ENCODE results near the gene EVI5. TPM values are rescaled to one million over a fixed set of nuclear protein-coding genes. Genes with fewer than 3 reads are reported as not detected.
A peak's percentile ranks its signal among the peaks of the same experiment; 100 is the strongest.

Gene EVI5
- total RNA-seq, 4 donors from 2014 or later, result 37.7 to 59.7 (median 41.7) TPM

GRCh38 chr1:92831762-92832536, 47.0 kb upstream of the EVI5 start, which contains the start of gene RPL5:
TSS of gene RPL5 (plus strand) at chr1:92832040. CDS start at chr1:92832115, 75 bp downstream.
- Histone ChIP-seq H3K27ac (peak within 1 kb of the TSS; percentile 71 to 98 (median 91)), H3K9me3 (no peaks in the 10 kb centered on the region), H3K4me3 (replicated peaks in 1 of 3) (peak within 1 kb of the TSS; percentile 44 to 89 (median 53)), H3K27me3 (no peaks in the 10 kb centered on the region), H3K36me3 (peaks cover 17 to 26% of the 10 kb centered on the region in 2 donors), H3K4me1 (peaks cover 14 to 16% of the 10 kb centered on the region in 2 donors)
- 0 to 1% methylated on average over 44 to 46 of the region's 57 CpGs for WGBS, 2 donors
- intact Hi-C loops (cut with DNase I), result no loop called here
- peak; percentile 79 to 96 for TF ChIP-seq POLR2A (IDR thresholded peaks at IDR 0.05)
- peak; percentile 76 to 98 (median 90) for TF ChIP-seq CTCF (IDR thresholded peaks at IDR 0.05)
- peak; percentile 96 to 97 for DNase-seq

GRCh38 chr1:92831368-92831761, 46.5 kb upstream of the EVI5 start:
- peaks cover 11 to 20% of the 10 kb centered on the region in 2 donors for H3K36me3 ChIP-seq
- no peaks in the 10 kb centered on the region for H3K9me3 ChIP-seq
- no peaks in the 10 kb centered on the region for H3K27me3 ChIP-seq
- peak in 1 of 2 donors; percentile 26 for DNase-seq
- H3K4me1 ChIP-seq, result peaks cover 14 to 16% of the 10 kb centered on the region in 2 donors
- intact Hi-C loops (cut with DNase I), result no loop called here
- no peak overlapping the region for H3K27ac ChIP-seq
- no peak for TF ChIP-seq POLR2A (IDR thresholded peaks at IDR 0.05)
- no peak for TF ChIP-seq CTCF (IDR thresholded peaks at IDR 0.05)
- H3K4me3 ChIP-seq (replicated peaks in 1 of 3), result no peak overlapping the region
- 48 to 59% methylated on average over 4 of the region's 4 CpGs for WGBS, 2 donors

- no peaks in the 10 kb centered on the region for H3K36me3 ChIP-seq
- intact Hi-C loops (cut with DNase I), result no loop called here
- H3K4me3 ChIP-seq (replicated peaks in 1 of 3), result no peak overlapping the region
- DNase-seq, result no peak
- no peaks in the 10 kb centered on the region for H3K9me3 ChIP-seq
- H3K4me1 ChIP-seq, result no peaks in the 10 kb centered on the region
- H3K27me3 ChIP-seq, result no peaks in the 10 kb centered on the region
- TF ChIP-seq POLR2A (IDR thresholded peaks at IDR 0.05) (no peak), CTCF (IDR thresholded peaks at IDR 0.05) (no peak)
- WGBS, 2 donors, result 81% methylated on average over 5 of the region's 6 CpGs; no CpG with 5 or more reads in 1 of the 2 donors
- H3K27ac ChIP-seq, result no peak overlapping the region
Observed at GRCh38 chr1:92826792-92827191, 41.9 kb upstream of the EVI5 start.

GRCh38 chr1:92822879-92823278, 38.0 kb upstream of the EVI5 start:
- no peak overlapping the region for H3K27ac ChIP-seq
- no peak overlapping the region for H3K4me3 ChIP-seq (replicated peaks in 1 of 3)
- TF ChIP-seq POLR2A (IDR thresholded peaks at IDR 0.05), result no peak
- TF ChIP-seq CTCF (IDR thresholded peaks at IDR 0.05), result no peak
- H3K36me3 ChIP-seq, result no peaks in the 10 kb centered on the region
- 79 to 85% methylated on average over 3 of the region's 3 CpGs for WGBS, 2 donors
- no peaks in the 10 kb centered on the region for H3K9me3 ChIP-seq
- H3K4me1 ChIP-seq, result peaks cover 4 to 5% of the 10 kb centered on the region in 2 donors
- DNase-seq, result no peak
- H3K27me3 ChIP-seq, result no peaks in the 10 kb centered on the region
- intact Hi-C loops (cut with DNase I), result no loop called here

- peaks cover 9 to 16% of the 10 kb centered on the region in 2 donors for H3K4me1 ChIP-seq
- no peak for TF ChIP-seq CTCF (IDR thresholded peaks at IDR 0.05)
- TF ChIP-seq POLR2A (IDR thresholded peaks at IDR 0.05), result no peak
- 51 to 69% methylated on average over 3 of the region's 3 CpGs for WGBS, 2 donors
- H3K9me3 ChIP-seq, result no peaks in the 10 kb centered on the region
- H3K4me3 ChIP-seq (replicated peaks in 1 of 3), result no peak overlapping the region
- no peak for DNase-seq
- intact Hi-C loops (cut with DNase I), result no loop called here
- no peaks in the 10 kb centered on the region for H3K36me3 ChIP-seq
- no peak overlapping the region for H3K27ac ChIP-seq
- no peaks in the 10 kb centered on the region for H3K27me3 ChIP-seq
Observed at GRCh38 chr1:92820551-92820950, 35.6 kb upstream of the EVI5 start.

Measured in thyroid gland (tissue), 4 donors.